WTC11 (cell line): ENCODE data around the gene AKAP13. TPM values are rescaled to one million over a fixed set of nuclear protein-coding genes. Genes with fewer than 3 reads are reported as not detected.

Experiments
- ATAC-seq: fragments of 200-7000 bp; cut with Tn5 transposase; 2 replicates; pipeline ENCODE4 v1.10.0; 2021; ENCODE audit warnings: mild to moderate bottlenecking, moderate library complexity
- CTCF ChIA-PET: fragments of 300-600 bp; sonication (Branson Sonifier 250); formaldehyde crosslinking; loops from one replicate; lab custom pipeline; 2021; ENCODE audit warnings: antibody characterized with exemption; lab: Charles Lee
- POLR2A ChIA-PET: fragments of 350-600 bp; sonication (Branson Sonifier 250); formaldehyde crosslinking; loops from one replicate; lab custom pipeline; 2021; ENCODE audit warnings: antibody characterized with exemption; lab: Charles Lee
- DNase-seq: peaks from one replicate; pipeline ENCODE4 v3.0.0; 2021; ENCODE audit warnings: low spot score
- H3K27ac Mint-ChIP-seq: 2 replicates; pipeline ENCODE4 v1.8.0; 2021; ENCODE audit warnings: mixed read lengths
- H3K27me3 Mint-ChIP-seq: 2 replicates; pipeline ENCODE4 v1.8.0; 2021; ENCODE audit warnings: low read depth, mild to moderate bottlenecking, moderate library complexity, mixed read lengths
- H3K36me3 Mint-ChIP-seq: 2 replicates; pipeline ENCODE4 v1.8.0; 2021; ENCODE audit warnings: mixed read lengths
- H3K4me1 Mint-ChIP-seq: 2 replicates; pipeline ENCODE4 v1.8.0; 2022; ENCODE audit warnings: mixed read lengths
- H3K4me3 Mint-ChIP-seq: 2 replicates; pipeline ENCODE4 v1.8.0; 2021; ENCODE audit warnings: mild to moderate bottlenecking, moderate library complexity, mixed read lengths
- H3K9me3 Mint-ChIP-seq: 2 replicates; pipeline ENCODE4 v1.8.0; 2021; ENCODE audit warnings: mixed read lengths
- CBFB ChIP-seq: sonication (generic); formaldehyde crosslinking; IDR thresholded peaks from 2 replicates; pipeline ENCODE4 v1.8.1; 2022; ENCODE audit warnings: mild to moderate bottlenecking, low read depth, missing genetic modification reagents
- ETV6 ChIP-seq: sonication (generic); formaldehyde crosslinking; IDR thresholded peaks from 2 replicates; pipeline ENCODE4 v1.8.1; 2022; ENCODE audit warnings: mild to moderate bottlenecking, missing genetic modification reagents
- FOXP1 ChIP-seq: sonication (generic); formaldehyde crosslinking; IDR thresholded peaks from 2 replicates; pipeline ENCODE4 v1.8.0; 2022; ENCODE audit warnings: missing genetic modification reagents, mild to moderate bottlenecking, moderate library complexity, borderline replicate concordance
- IRF2 ChIP-seq: sonication (generic); formaldehyde crosslinking; IDR thresholded peaks from 2 replicates; pipeline ENCODE4 v1.8.0; 2022; ENCODE audit warnings: low read depth, missing genetic modification reagents, borderline replicate concordance
- JAZF1 ChIP-seq: fragments of 250-450 bp; sonication (Bioruptor Pico); IDR thresholded peaks from 2 replicates; pipeline ENCODE4 v1.9.0; 2021; ENCODE audit warnings: moderate library complexity, mild to moderate bottlenecking, inconsistent platforms
- KAT7 ChIP-seq: sonication (generic); formaldehyde crosslinking; IDR thresholded peaks from 2 replicates; pipeline ENCODE4 v1.8.1; 2023; ENCODE audit warnings: missing genetic modification reagents, mild to moderate bottlenecking, borderline replicate concordance
- MLX ChIP-seq: sonication (generic); formaldehyde crosslinking; IDR thresholded peaks from 2 replicates; pipeline ENCODE4 v1.8.1; 2023; ENCODE audit warnings: mild to moderate bottlenecking, missing genetic modification reagents, moderate library complexity
- NFATC4 ChIP-seq: fragments of 250-450 bp; sonication (Bioruptor Pico); IDR thresholded peaks from 2 replicates; pipeline ENCODE4 v1.9.0; 2021; ENCODE audit warnings: mild to moderate bottlenecking
- NFE2L1 ChIP-seq: sonication (generic); formaldehyde crosslinking; IDR thresholded peaks from 2 replicates; pipeline ENCODE4 v1.8.1; 2023; ENCODE audit warnings: missing genetic modification reagents
- NR2C2 ChIP-seq: sonication (generic); formaldehyde crosslinking; IDR thresholded peaks from 2 replicates; pipeline ENCODE4 v1.8.0; 2022; ENCODE audit warnings: mild to moderate bottlenecking, missing genetic modification reagents
- RELA ChIP-seq: sonication (generic); formaldehyde crosslinking; IDR thresholded peaks from 2 replicates; pipeline ENCODE4 v1.8.1; 2022; ENCODE audit warnings: missing genetic modification reagents, mild to moderate bottlenecking, borderline replicate concordance
- RORB ChIP-seq: fragments of 250-450 bp; sonication (Bioruptor Pico); IDR thresholded peaks from 2 replicates; pipeline ENCODE4 v1.9.0; 2021; ENCODE audit warnings: mild to moderate bottlenecking
- SP1 ChIP-seq: sonication (generic); formaldehyde crosslinking; conservative IDR thresholded peaks from 2 replicates; pipeline ENCODE4 v1.8.1; 2022; ENCODE audit warnings: missing genetic modification reagents
- TEAD4 ChIP-seq: sonication (generic); formaldehyde crosslinking; IDR thresholded peaks from 2 replicates; pipeline ENCODE4 v1.8.0; 2022; ENCODE audit warnings: mild to moderate bottlenecking, missing genetic modification reagents
- TP53 ChIP-seq: sonication (generic); formaldehyde crosslinking; IDR thresholded peaks from 2 replicates; pipeline ENCODE4 v1.8.1; 2023; ENCODE audit warnings: mild to moderate bottlenecking, missing genetic modification reagents
- ZBTB43 ChIP-seq: sonication (generic); formaldehyde crosslinking; IDR thresholded peaks from 2 replicates; pipeline ENCODE4 v1.8.1; 2023; ENCODE audit warnings: mild to moderate bottlenecking, missing genetic modification reagents
- ZNF263 ChIP-seq: sonication (generic); formaldehyde crosslinking; IDR thresholded peaks from 2 replicates; pipeline ENCODE4 v1.8.1; 2022; ENCODE audit warnings: low read depth, mild to moderate bottlenecking, moderate library complexity, missing genetic modification reagents
- ZNF423 ChIP-seq: fragments of 250-450 bp; sonication (Bioruptor Pico); IDR thresholded peaks from 2 replicates; pipeline ENCODE4 v2.1.2; 2022; ENCODE audit warnings: mild to moderate bottlenecking, moderate library complexity
- ZNF532 ChIP-seq: fragments of 250-450 bp; sonication (Bioruptor Pico); IDR thresholded peaks from 2 replicates; pipeline ENCODE4 v1.9.0; 2021; ENCODE audit warnings: mild to moderate bottlenecking, borderline replicate concordance
- total RNA-seq: library from RNA; stranded (reverse); gene quantifications from 3 replicates; pipeline ENCODE4 v1.2.3, GENCODE V29; 2021
- TF ChIP-seq, protein P1 (sequence below): sonication (generic); formaldehyde crosslinking; conservative IDR thresholded peaks from 2 replicates; pipeline ENCODE4 v1.8.1; 2022; ENCODE audit warnings: mild to moderate bottlenecking, missing genetic modification reagents
- TF ChIP-seq, protein P2 (sequence below): sonication (generic); formaldehyde crosslinking; IDR thresholded peaks from 2 replicates; pipeline ENCODE4 v1.8.0; 2022; ENCODE audit warnings: mild to moderate bottlenecking, missing genetic modification reagents

The AKAP13 gene
- total RNA-seq, 1 experiment from 2014 or later = 50.3 TPM

DNA sequence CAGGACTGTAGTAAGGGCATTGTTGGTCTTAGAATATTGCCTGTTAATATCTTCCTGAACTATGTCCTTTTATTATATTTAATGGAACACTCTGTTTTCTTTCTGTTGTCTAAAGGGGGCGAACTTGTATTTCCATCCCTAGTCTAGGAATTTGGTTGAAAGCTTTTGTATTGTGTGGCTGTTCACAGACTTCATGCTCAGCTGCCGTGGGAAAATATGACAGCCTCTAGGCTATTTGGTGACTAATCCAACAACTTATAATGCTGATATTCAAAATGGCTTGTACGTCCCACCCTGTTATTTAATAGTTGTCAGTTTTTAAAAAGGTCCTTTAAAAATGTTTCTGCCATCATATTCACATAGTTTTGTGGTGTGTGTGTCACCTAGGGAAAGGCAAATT is 211.7 kb downstream of the AKAP13 start (continued):
- TF ChIP-seq CBFB (CRISPR knock-in tag) (no peak), RELA (CRISPR knock-in tag) (no peak), TP53 (CRISPR knock-in tag) (no peak), IRF2 (CRISPR knock-in tag) (no peak), KAT7 (CRISPR knock-in tag) (no peak), ZNF532 (CRISPR knock-in tag) (no peak)

DNA sequence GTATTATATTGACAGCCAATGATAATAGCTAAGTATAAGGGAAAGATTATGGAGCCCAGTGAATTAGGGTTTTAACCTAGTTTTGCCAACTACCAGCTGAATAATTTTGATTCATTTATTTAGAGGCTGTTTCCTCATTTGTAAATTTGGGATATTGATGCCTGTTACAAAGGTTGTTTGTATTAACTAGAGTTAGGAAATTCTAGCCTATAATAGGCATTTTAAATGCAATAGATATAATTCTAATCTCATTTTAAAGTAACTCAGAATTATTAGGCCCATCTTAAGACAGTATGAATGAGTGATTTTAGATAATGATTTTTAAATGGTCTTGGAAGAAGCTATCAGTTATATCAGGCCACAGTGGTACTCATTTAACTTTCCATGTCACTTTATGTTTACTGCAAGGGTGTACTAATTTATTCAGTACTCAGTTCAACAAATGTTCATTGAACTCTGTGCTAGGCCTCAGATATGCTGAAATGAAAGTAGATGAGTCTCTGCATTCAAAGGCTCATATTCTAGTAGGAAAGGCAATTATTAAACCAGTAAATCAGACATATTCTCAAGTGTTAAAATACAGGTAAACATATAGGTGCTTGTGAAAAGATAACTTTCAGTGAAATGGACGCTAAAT is 213.5 kb downstream of the AKAP13 start:
- POLR2A ChIA-PET = no interaction called here
- ATAC-seq (no peak), DNase-seq (no peak)
- Mint-ChIP-seq H3K36me3 (no peaks in the 10 kb centered on the region; the same call in 1 of the 2 replicates), H3K9me3 (no peaks in the 10 kb centered on the region), H3K4me3 (no peak overlapping the region), H3K4me1 (peaks cover 4% of the 10 kb centered on the region), H3K27me3 (no peaks in the 10 kb centered on the region), H3K27ac (no peak overlapping the region)
- CTCF ChIA-PET = no interaction called here
- TF ChIP-seq FOXP1 (CRISPR knock-in tag) = no peak
- TF ChIP-seq CBFB (CRISPR knock-in tag) = no peak
- no peak for TF ChIP-seq MLX (CRISPR knock-in tag)
- no peak for TF ChIP-seq ZNF423
- no peak for TF ChIP-seq TP53 (CRISPR knock-in tag)
- no peak for TF ChIP-seq ZBTB43 (CRISPR knock-in tag)
- no peak for TF ChIP-seq NFATC4 (CRISPR knock-in tag)
- TF ChIP-seq SP1 = no peak
- no peak for TF ChIP-seq ETV6
- TF ChIP-seq NR2C2 (CRISPR knock-in tag) = no peak
- TF ChIP-seq, protein P1, sequence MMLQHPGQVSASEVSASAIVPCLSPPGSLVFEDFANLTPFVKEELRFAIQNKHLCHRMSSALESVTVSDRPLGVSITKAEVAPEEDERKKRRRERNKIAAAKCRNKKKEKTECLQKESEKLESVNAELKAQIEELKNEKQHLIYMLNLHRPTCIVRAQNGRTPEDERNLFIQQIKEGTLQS (CRISPR knock-in tag) = no peak
- TF ChIP-seq, protein P2, sequence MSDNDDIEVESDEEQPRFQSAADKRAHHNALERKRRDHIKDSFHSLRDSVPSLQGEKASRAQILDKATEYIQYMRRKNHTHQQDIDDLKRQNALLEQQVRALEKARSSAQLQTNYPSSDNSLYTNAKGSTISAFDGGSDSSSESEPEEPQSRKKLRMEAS = no peak
- no peak for TF ChIP-seq JAZF1
- TF ChIP-seq ZNF263 (CRISPR knock-in tag) = no peak
- TF ChIP-seq TEAD4 = no peak
- TF ChIP-seq NFE2L1 = no peak
- no peak for TF ChIP-seq RORB (CRISPR knock-in tag)
